GM12878 (cell line): ENCODE data around the gene METRN. TPM values are rescaled to one million over a fixed set of nuclear protein-coding genes. Genes with fewer than 3 reads are reported as not detected.
"Not testable (repeated sequence)": the region's sequence is repeated elsewhere in the genome, so short reads cannot be mapped to it uniquely, and the experiment has no call there.

Experiments
- ATAC-seq: fragments of 200-7000 bp; cut with Tn5 transposase; 3 replicates; pipeline ENCODE4 v1.9.1; 2020; ENCODE audit warnings: mild to moderate bottlenecking, moderate library complexity
- BruUV-seq: library from RNA; stranded (reverse); fragments of 400-500 nt; replicated peaks from 2 replicates; lab custom pipeline; 2021; lab: Mats Ljungman, UMichigan
- CTCF ChIA-PET: fragments of 300-600 bp; sonication (Branson Sonifier 250); formaldehyde crosslinking; extraction: SDS; loops from one replicate; lab custom pipeline; 2021; ENCODE audit warnings: inconsistent platforms; lab: Yijun Ruan, JAX
- POLR2A ChIA-PET: fragments of 350-600 bp; formaldehyde crosslinking; extraction: SDS; loops from one replicate; lab custom pipeline; 2021; ENCODE audit warnings: inconsistent platforms; lab: Charles Lee
- RAD21 ChIA-PET: fragments of 300-600 bp; sonication (Branson Sonifier 250); formaldehyde crosslinking; loops from one replicate; lab custom pipeline; 2023; ENCODE audit warnings: antibody characterized with exemption; ENCODE audit not compliant: unreplicated experiment; lab: Charles Lee
- SMC1A ChIA-PET: fragments of 300-600 bp; sonication (Branson Sonifier 250); formaldehyde crosslinking; loops from one replicate; lab custom pipeline; 2023; ENCODE audit not compliant: unreplicated experiment, uncharacterized antibody; lab: Charles Lee
- DNase-seq: peaks from one replicate; pipeline ENCODE4 v3.0.0-alpha.2; 2011; ENCODE audit warnings: low read depth, low spot score
- FAIRE-seq: peaks from 3 replicates; lab custom pipeline; 2011; peaks lifted over from hg19 to GRCh38; lab: Jason Lieb, UNC
- H2AFZ ChIP-seq: 2 replicates; pipeline ENCODE4 v1.6.0; 2011; ENCODE audit warnings: low read depth, low read length, control low read depth; ENCODE audit not compliant: control insufficient read depth
- H3K27ac ChIP-seq: 2 replicates; pipeline ENCODE4 v1.5.1; 2011; ENCODE audit warnings: control low read depth; ENCODE audit not compliant: control insufficient read depth, insufficient read depth
- H3K27me3 ChIP-seq, 2 experiments: replicated peaks in 1 of 2; 2 replicates each; pipeline versions ENCODE4 v1.6.0 to v1.6.1; 2011; ENCODE audit warnings: low read length in 1 of 2; ENCODE audit not compliant: control insufficient read depth in 2 of 2, insufficient read depth in 2 of 2
- H3K36me3 ChIP-seq, 2 experiments: 2 replicates each; pipeline ENCODE4 v1.5.1; 2011; ENCODE audit warnings: low read length in 1 of 2; ENCODE audit not compliant: control insufficient read depth in 2 of 2, insufficient read depth in 2 of 2
- H3K4me1 ChIP-seq: 2 replicates; pipeline ENCODE4 v1.6.1; 2011; ENCODE audit warnings: mild to moderate bottlenecking, low read length, moderate library complexity, mixed read lengths; ENCODE audit not compliant: control insufficient read depth, insufficient read depth
- H3K4me2 ChIP-seq: 2 replicates; pipeline ENCODE4 v1.6.0; 2011; ENCODE audit warnings: control low read depth; ENCODE audit not compliant: control insufficient read depth, insufficient read depth
- H3K4me3 ChIP-seq: fragments of 200-600 bp; sonication (generic); 2 replicates; pipeline ENCODE4 v1.5.1; 2016
- H3K79me2 ChIP-seq: 2 replicates; pipeline ENCODE4 v1.6.0; 2011; ENCODE audit warnings: low read length; ENCODE audit not compliant: control insufficient read depth, insufficient read depth
- H3K9ac ChIP-seq: 2 replicates; pipeline ENCODE4 v1.8.0; 2011; ENCODE audit warnings: low read length, control low read depth, mixed read lengths; ENCODE audit not compliant: control insufficient read depth, insufficient read depth
- H3K9me3 ChIP-seq: replicated peaks from 3 replicates; pipeline ENCODE4 v1.5.1; 2011; ENCODE audit warnings: mild to moderate bottlenecking, low read length; ENCODE audit not compliant: control insufficient read depth, insufficient read depth
- H4K20me1 ChIP-seq: 2 replicates; pipeline ENCODE4 v1.6.0; 2011; ENCODE audit not compliant: control insufficient read depth, insufficient read depth
- BRCA1 ChIP-seq: IDR thresholded peaks from 2 replicates; pipeline ENCODE4 v1.6.1; 2011; ENCODE audit warnings: low read depth, low read length, improper control_type of control experiment
- ETV6 ChIP-seq, 2 experiments: fragments of 450-650 bp in 1 of 2; IDR thresholded peaks in 1 of 2; conservative IDR thresholded peaks in 1 of 2; 2 replicates each; pipeline ENCODE4 v1.6.1; 2014; ENCODE audit warnings: antibody characterized with exemption in 1 of 2, borderline replicate concordance in 1 of 2, low read depth in 1 of 2, mild to moderate bottlenecking in 1 of 2, moderate library complexity in 1 of 2
- IKZF2 ChIP-seq, 2 experiments: fragments of 450-650 bp; IDR thresholded peaks; 2 replicates each; pipeline ENCODE4 v1.6.1; 2017; ENCODE audit warnings: mild to moderate bottlenecking in 2 of 2, moderate library complexity in 2 of 2
- RAD21 ChIP-seq: IDR thresholded peaks from 2 replicates; pipeline ENCODE4 v1.6.1; 2011; ENCODE audit warnings: mild to moderate bottlenecking, low read depth, low read length, moderate library complexity; ENCODE audit not compliant: insufficient read depth
- ZSCAN29 ChIP-seq: fragments of 450-650 bp; IDR thresholded peaks from 2 replicates; pipeline ENCODE4 v1.6.1; 2017; ENCODE audit warnings: mild to moderate bottlenecking, moderate library complexity
- WGBS: methylation state at CpG from one replicate; pipeline ENCODE4 v1.1.6; 2016; ENCODE audit warnings: low lambda C conversion rate; ENCODE audit not compliant: insufficient replicate concordance, insufficient coverage; ENCODE audit errors: missing lambda C conversion rate; 5-methylcytosine and 5-hydroxymethylcytosine counted together
- in situ Hi-C: fragments of 300-500 bp; cut with MboI; formaldehyde crosslinking; loops from 9 replicates; pipeline ENCODE4 v1.14.3; 2018; ENCODE audit warnings: mixed read lengths
- intact Hi-C: fragments of 100-400 bp; cut with micrococcal nuclease; formaldehyde crosslinking; loops from one replicate; pipeline ENCODE4 v1.14.2; 2022; ENCODE audit not compliant: unreplicated experiment
- polyA plus RNA-seq, 11 experiments: library from polyadenylated mRNA; depleted of rRNA in 4 of 11; unstranded in 6 of 11; stranded (reverse) in 5 of 11; fragments of >200 nt; fragmentation: Nextera tagmentation in 4 of 11; fragmentation: Illumina TruSeq in 1 of 11; extraction: Ambion mirVana in 4 of 11; extraction: Trizol in 1 of 11; gene quantifications; 1 replicate in 1 of 11; 2 replicates in 10 of 11; pipeline versions ENCODE4 v1.2.1 to v1.2.3, GENCODE V29; 2011 to 2016; ENCODE audit warnings: inconsistent platforms in 2 of 11, missing spikeins in 2 of 11, low read depth in 1 of 11
- total RNA-seq, 4 experiments: library from RNA; depleted of rRNA in 3 of 4; stranded (reverse); fragments of >200 nt in 3 of 4; fragmentation: Illumina TruSeq in 1 of 4; extraction: Trizol in 1 of 4; gene quantifications; 2 replicates each; pipeline versions ENCODE4 v1.2.1 to v1.2.3, GENCODE V29; 2013 to 2021
- TF ChIP-seq, protein P1 (sequence below), 3 experiments: IDR thresholded peaks in 2 of 3; conservative IDR thresholded peaks in 1 of 3; 2 replicates each; pipeline ENCODE4 v1.5.1; 2011; ENCODE audit warnings: low read depth in 3 of 3, low read length in 3 of 3, mild to moderate bottlenecking in 3 of 3, control low read depth in 2 of 3, moderate library complexity in 2 of 3, inconsistent platforms in 1 of 3, mixed read lengths in 1 of 3; ENCODE audit not compliant: control insufficient read depth in 2 of 3, insufficient read depth in 1 of 3; ENCODE audit errors: extremely low read depth in 1 of 3
- TF ChIP-seq, protein P2 (sequence below): IDR thresholded peaks from 2 replicates; pipeline ENCODE4 v1.6.1; 2012; ENCODE audit warnings: low read length, inconsistent platforms

Gene METRN
- total and polyA plus RNA-seq, 10 of the 15 experiments (the other 5 are each of a cell fraction or from before 2014, with no cell fraction given), result 0.11 to 12.8 (median 1.1) TPM; not detected in 1

DNA sequence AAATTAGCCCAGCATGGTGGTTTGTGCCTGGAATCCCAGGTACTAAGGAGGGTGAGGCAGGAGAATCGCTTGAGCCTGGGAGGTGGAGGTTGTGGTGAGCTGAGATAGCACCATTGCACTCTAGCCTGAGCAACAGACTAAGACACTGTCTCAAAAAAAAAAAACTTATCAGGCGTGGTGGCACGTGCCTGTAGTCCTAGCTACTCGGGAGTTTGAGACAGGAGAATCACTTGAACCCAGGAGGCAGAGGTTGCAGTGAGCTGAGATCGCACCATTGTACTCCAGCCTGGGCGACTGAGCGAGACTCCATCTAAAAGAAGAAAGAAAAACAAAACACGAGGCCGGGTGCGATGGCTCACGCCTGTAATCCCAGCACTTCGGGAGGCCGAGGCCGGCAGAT, 28.0 kb downstream of the METRN start:
- H3K4me2 ChIP-seq, H3K9ac ChIP-seq, H3K4me1 ChIP-seq, H4K20me1 ChIP-seq, H3K9me3 ChIP-seq, H3K36me3 ChIP-seq, H3K4me3 ChIP-seq, H3K27ac ChIP-seq, H3K27me3 ChIP-seq, H2AFZ ChIP-seq, BruUV-seq, ATAC-seq, FAIRE-seq, SMC1A ChIA-PET, DNase-seq: not testable (repeated sequence)
- 36% methylated on average over 14 of the region's 14 CpGs for WGBS
- ChIA-PET RAD21 (interaction anchor here (0.6 kb wide), 1 partner anchor 368 kb away, joined by 3 read pairs; no protein-coding TSS in a partner anchor), CTCF (interaction anchor here (1.0 to 2.3 kb wide), 3 partner anchors 23 to 42 kb away, joined by 3 to 16 read pairs (median 6); no protein-coding TSS in a partner anchor), POLR2A (interaction anchor here (0.6 to 3.4 kb wide), 4 partner anchors 9 to 25 kb away, joined by 3 to 16 read pairs (median 3); partner anchors contain the start of gene ANTKMT)
- H3K79me2 ChIP-seq, result peaks cover 14% of the 10 kb centered on the region
- in situ Hi-C loops (loop anchor here (5.0 kb wide), 1 partner anchor 44 kb away; the partner anchor contains the start of genes CHTF18 and RPUSD1), intact Hi-C loops (loop anchor here (5.0 kb wide), 1 partner anchor 44 kb away; the partner anchor contains the start of genes CHTF18 and RPUSD1)

DNA sequence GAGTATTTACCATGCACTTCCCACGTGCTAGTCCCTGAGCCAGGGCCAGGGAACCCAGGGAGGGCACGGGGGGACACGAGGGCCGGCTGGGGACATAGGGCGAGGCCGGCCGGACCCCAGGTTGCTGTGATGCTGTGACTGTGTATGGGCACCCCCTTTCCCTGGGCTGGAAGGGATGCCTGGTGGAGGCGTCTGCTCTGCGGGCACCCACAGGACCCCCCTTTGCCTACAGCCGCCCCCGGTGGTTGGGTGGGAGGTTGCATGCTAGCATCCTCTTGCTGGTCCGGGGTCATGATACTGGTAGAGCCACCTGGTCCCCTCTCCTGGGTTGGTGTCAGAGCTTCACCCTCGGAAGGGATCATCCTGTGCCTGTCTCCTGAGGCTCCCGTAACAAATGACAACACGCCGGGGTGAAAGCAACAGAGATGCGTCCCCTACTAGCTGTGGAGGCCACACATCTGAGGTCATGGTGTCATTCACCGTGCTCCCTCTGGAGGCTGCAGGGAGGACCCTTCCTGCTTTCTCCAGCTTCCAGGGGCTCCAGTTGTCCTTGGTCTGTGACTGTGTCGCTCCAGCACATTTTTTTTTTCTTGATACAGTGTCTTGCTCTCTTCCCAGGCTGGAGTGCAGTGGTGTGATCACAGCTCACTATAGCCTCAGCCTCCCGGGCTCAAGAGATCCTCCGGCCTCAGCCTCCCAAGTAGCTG, 29.0 kb downstream of the METRN start:
- BruUV-seq, result no TSS peak
- ATAC-seq, result no peak
- ChIA-PET SMC1A (no interaction called here), CTCF (interaction anchor here (0.6 to 2.4 kb wide), 5 partner anchors 24 to 767 kb away, joined by 3 to 16 read pairs (median 5); no protein-coding TSS in a partner anchor), POLR2A (interaction anchor here (0.7 kb wide), 1 partner anchor 23 kb away, joined by 3 read pairs; no protein-coding TSS in a partner anchor), RAD21 (no interaction called here)
- H3K27ac ChIP-seq, result no peak overlapping the region
- TF ChIP-seq, protein P1, sequence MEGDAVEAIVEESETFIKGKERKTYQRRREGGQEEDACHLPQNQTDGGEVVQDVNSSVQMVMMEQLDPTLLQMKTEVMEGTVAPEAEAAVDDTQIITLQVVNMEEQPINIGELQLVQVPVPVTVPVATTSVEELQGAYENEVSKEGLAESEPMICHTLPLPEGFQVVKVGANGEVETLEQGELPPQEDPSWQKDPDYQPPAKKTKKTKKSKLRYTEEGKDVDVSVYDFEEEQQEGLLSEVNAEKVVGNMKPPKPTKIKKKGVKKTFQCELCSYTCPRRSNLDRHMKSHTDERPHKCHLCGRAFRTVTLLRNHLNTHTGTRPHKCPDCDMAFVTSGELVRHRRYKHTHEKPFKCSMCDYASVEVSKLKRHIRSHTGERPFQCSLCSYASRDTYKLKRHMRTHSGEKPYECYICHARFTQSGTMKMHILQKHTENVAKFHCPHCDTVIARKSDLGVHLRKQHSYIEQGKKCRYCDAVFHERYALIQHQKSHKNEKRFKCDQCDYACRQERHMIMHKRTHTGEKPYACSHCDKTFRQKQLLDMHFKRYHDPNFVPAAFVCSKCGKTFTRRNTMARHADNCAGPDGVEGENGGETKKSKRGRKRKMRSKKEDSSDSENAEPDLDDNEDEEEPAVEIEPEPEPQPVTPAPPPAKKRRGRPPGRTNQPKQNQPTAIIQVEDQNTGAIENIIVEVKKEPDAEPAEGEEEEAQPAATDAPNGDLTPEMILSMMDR (IDR thresholded peaks at IDR 0.05 in 2 of 3, conservative IDR thresholded peaks at IDR 0.05 in 1 of 3; ENCODE audit: control insufficient read depth in 2 of 3, extremely low read depth in 1 of 3, insufficient read depth in 1 of 3, low read depth in 3 of 3, low read length in 3 of 3), result peak in 1 of 3 experiments; percentile 29; a peak in 1 of 6 replicates
- TF ChIP-seq IKZF2 (IDR thresholded peaks at IDR 0.05), result no peak
- TF ChIP-seq BRCA1, result no peak
- TF ChIP-seq ZSCAN29, result no peak
- no peak for TF ChIP-seq RAD21
- TF ChIP-seq, protein P2, sequence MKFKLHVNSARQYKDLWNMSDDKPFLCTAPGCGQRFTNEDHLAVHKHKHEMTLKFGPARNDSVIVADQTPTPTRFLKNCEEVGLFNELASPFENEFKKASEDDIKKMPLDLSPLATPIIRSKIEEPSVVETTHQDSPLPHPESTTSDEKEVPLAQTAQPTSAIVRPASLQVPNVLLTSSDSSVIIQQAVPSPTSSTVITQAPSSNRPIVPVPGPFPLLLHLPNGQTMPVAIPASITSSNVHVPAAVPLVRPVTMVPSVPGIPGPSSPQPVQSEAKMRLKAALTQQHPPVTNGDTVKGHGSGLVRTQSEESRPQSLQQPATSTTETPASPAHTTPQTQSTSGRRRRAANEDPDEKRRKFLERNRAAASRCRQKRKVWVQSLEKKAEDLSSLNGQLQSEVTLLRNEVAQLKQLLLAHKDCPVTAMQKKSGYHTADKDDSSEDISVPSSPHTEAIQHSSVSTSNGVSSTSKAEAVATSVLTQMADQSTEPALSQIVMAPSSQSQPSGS, result no peak
- TF ChIP-seq ETV6 (conservative IDR thresholded peaks at IDR 0.05 in 1 of 2, IDR thresholded peaks at IDR 0.05 in 1 of 2; ENCODE audit: borderline replicate concordance in 1 of 2, low read depth in 1 of 2), result no peak
- H3K27me3 ChIP-seq, result no peaks in the 10 kb centered on the region
- no peaks in the 10 kb centered on the region for H3K9me3 ChIP-seq
- no peak for DNase-seq
- no peak overlapping the region for H3K4me2 ChIP-seq
- peaks cover 7% of the 10 kb centered on the region for H3K4me1 ChIP-seq
- 62% methylated on average over 21 of the region's 21 CpGs for WGBS
- H3K9ac ChIP-seq, result no peak overlapping the region
- H3K79me2 ChIP-seq, result peaks cover 14% of the 10 kb centered on the region
- H4K20me1 ChIP-seq, result no peaks in the 10 kb centered on the region
- H3K4me3 ChIP-seq, result no peak overlapping the region
- FAIRE-seq, result no peak
- H3K36me3 ChIP-seq, result no peaks in the 10 kb centered on the region
- intact Hi-C loops (loop anchor here (5.0 kb wide), 1 partner anchor 43 kb away; the partner anchor contains the start of genes CHTF18 and RPUSD1), in situ Hi-C loops (loop anchor here (5.0 kb wide), 1 partner anchor 43 kb away; the partner anchor contains the start of genes CHTF18 and RPUSD1)
- H2AFZ ChIP-seq, result no peak overlapping the region
